Cerebellar cortex (tissue), 1 donor: ENCODE data around the gene GASK1A.
A peak's percentile ranks its signal among the peaks of the same experiment; 100 is the strongest.
"Not testable (repeated sequence)": the region's sequence is repeated elsewhere in the genome, so short reads cannot be mapped to it uniquely, and the experiment has no call there.

Experiments used
- DNase-seq: peaks from one replicate; pipeline ENCODE4 v3.0.0-alpha.2; 2015; ENCODE audit warnings: low spot score

Gene GASK1A

DNA sequence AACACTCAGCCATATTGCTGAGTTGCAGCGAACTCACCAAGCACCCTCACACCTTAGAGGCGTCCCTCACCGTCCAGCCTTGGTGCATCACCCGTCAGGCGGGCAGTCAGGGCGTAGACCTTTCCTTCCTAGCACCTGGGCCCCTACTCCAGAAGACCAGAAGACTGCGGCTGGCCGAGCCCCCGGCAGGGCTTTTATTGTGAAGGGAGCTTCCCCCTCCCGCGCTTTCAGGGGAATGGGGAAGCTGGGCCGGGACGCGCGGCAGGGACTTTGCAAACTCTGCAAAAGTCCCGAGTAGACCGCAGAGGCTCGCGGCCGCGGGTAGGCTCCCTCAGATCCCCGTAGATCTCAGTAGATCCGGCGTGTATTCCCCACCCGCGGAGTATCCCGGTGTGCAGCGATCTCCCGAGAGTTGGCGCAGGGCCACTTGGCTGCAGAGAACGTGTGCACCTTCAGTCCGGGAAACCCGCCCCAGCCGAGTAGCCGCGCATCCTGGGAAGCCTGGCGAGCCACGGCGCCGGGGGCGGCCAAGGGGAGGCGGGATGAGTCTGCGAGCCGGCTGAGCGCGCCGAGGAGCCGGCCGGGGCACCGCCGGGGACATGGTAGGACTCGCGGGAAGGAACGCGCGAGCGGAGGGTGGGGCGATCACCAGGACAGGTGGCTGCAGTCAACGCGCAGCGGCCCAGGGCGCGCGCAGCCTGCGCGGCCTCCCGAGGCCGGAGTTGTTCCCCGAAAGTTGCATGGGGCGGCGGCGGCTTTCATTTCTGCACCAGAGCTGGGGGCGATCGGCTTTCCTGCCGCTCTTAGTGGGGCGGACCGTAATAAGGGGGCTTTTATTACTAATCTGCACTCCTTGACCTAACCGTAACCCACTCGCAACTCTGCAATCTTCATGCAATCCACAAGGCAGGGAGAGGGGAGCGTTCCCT lies at the start of gene GASK1A:
Gene GASK1A, plus strand, starts transcription at position 268 of the 929 bp plus-strand sequence. Its CDS starts 332 bp downstream, at position 600.
- DNase-seq, result no peak

GRCh38 chr3:42934111-42934510 lies 45.0 kb upstream of the GASK1A start:
- no peak for DNase-seq

- DNase-seq, result no peak
Observed at GRCh38 chr3:42934910-42935309, 44.2 kb upstream of the GASK1A start.

GRCh38 chr3:42935472-42935871 lies 43.6 kb upstream of the GASK1A start:
- no peak for DNase-seq

DNA sequence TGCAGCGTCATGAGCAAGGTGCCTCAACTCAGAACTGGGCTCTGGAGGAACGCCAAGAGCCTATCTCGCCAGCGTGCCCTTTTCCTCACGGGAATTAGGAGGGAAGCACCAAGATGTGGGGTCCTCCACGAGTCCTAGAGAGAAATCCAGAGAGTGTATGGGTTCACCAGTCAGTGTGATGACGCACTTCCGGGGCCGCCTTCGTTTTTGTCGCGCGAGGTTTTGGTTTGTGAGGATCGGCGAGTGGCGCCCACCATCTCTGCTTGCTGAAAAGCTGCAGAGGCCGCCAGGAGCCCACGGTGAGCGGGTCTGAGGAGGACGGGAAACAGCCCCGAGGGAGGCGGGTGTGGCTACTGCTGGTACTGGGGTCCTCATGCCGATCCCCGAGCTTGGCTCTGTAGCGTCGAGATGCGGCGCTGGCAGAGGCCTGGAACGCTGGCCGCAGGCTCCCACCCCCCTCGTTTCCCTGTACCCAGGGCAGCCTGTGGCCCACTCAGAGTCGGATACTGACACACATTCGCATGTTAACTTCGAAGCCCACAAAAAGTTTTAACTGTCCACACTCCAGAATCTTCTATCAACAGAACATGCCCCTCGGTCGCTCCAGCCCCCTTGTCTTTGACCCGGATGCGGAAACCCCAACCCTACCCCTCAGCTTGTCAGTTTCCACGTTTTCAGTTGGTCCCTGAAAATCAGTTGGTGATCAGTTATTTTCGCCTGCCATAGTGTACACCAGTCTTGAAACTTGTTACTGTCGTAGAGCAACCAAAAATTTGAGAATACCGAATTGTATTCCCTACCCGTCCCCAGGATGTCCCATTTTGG lies 42.7 kb upstream of the GASK1A start:
- DNase-seq, result peak; percentile 56

GRCh38 chr3:42937334-42937733 lies 41.8 kb upstream of the GASK1A start:
- no peak for DNase-seq

DNA sequence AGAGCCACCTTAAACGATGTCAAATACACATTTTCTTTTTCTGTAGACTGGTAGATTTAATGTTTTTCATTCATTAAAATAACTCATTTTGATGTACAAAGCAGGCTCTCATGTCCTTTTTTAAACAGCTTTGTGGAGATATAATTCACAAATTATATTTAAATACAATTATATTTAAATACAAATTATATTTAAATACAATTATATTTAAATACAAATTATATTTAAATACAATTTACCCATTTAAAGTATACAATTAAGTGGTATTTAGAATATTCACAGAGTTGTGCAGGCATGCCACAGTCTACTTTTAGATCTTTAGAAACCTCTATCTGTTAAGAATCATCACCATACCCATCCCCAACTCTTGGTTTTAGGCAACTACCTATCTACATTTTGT lies 36.4 kb upstream of the GASK1A start:
- no peak for DNase-seq

DNA sequence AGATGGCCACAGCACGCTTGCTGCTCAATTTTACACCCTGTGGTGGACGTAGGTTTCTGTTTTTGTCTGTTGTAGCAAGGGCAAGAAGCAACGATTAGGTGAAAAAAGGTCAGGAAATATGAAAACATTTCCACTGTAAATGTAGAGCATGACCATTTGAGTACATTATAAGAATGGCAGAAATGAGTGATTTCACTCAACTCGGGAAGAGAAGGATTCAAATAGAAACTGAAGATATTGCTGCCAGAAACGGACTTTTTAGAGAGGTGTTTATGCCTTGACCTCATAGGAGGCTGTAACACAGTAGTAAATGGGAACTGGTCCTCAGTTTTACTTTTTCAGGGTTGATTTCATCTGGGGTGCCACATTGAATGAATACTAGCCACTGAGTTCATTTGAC lies 33.1 kb upstream of the GASK1A start:
- no peak for DNase-seq

GRCh38 chr3:42957573-42957972 lies 21.5 kb upstream of the GASK1A start:
- no peak for DNase-seq

- peak; percentile 2 for DNase-seq
Observed at GRCh38 chr3:42960282-42960681, 18.8 kb upstream of the GASK1A start.

- DNase-seq, result peak; percentile 63
Observed at GRCh38 chr3:42960786-42961185, 18.3 kb upstream of the GASK1A start.

DNA sequence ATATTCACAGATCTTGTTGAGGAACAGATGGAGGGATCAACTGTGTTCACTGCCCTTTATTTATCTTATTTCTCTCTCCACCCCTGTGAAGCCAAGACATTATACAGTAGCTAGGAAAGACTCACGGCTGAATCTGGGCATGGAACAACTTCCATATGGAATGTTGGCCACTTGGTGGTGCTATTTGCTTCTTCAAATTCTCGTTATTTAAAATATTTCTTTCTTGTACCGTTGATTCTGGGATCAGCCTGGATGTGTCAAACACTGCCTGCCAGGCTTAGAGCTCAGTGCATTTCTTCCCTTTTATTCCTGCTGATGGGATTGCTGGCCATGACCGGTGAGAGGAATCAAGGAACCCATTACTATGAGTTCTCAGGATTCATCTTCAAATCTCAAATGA lies 17.5 kb upstream of the GASK1A start:
- peak; percentile 93 for DNase-seq

GRCh38 chr3:42963269-42963668 lies 15.8 kb upstream of the GASK1A start:
- no peak for DNase-seq

DNA sequence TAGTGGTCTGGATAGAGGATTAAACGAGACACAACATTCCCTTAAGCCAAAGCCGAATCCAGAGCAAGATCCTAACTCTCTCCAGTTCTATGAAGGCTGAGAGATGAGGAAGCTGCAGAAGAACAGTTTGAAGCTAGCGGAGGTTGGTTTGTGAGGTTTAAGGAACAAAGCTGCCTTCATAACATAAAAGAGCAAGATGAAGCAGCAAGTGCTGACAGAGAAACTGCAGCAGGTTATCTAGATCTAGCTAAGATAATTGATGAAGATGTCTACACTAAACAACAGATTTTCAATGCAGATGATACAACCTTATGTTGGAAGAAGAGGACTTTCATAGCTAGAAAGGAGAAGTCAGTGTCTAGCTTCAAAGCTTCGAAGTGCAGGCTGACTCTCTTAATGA lies 14.8 kb upstream of the GASK1A start:
- no peak for DNase-seq

- no peak for DNase-seq
Observed at GRCh38 chr3:42970557-42970956, 8.6 kb upstream of the GASK1A start.

- DNase-seq, result no peak
Observed at GRCh38 chr3:42970976-42971772, 7.9 kb upstream of the GASK1A start.

- DNase-seq, result not testable (repeated sequence)
Observed at GRCh38 chr3:42974906-42975305, 4.2 kb upstream of the GASK1A start.

DNA sequence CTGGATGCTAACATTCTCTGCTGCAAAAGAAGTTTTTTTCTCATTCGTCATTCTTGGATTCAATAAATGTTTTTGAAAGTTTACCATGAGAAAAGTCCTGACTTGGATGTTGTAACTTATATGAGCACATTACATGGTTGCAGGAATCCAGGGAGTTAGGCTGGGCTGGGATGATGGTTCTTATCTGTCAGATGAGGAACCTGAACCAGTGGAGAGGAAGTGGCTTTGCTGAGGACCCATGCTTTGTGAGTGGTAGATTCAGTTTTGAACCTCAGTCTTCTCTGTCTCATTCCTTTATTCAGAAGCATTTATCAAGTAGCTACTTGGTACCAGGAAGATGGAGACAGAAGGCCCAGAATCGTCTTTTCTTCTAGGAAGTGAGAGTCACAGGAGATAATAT lies 3.7 kb upstream of the GASK1A start:
- DNase-seq, result no peak

DNA sequence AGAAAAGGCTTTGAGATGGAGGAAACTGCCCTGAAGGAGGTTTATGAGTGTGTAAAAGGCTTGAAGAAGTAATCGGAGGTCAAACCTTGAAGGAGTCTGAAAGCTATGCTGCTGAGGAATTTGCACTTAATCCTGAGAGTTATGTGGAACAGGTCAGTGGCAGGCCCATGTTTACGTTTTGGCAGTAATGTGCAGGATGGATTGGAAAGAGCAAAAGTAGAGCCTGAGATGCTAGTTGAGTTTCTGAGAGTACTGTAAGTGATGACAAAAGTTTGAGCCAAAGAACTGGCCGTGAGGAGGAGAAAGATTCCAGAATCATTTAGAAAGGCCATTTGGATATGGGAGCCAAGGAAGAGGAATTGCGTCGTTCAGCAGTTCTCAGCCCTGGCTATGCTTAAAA lies 3.2 kb upstream of the GASK1A start:
- DNase-seq, result no peak

DNA sequence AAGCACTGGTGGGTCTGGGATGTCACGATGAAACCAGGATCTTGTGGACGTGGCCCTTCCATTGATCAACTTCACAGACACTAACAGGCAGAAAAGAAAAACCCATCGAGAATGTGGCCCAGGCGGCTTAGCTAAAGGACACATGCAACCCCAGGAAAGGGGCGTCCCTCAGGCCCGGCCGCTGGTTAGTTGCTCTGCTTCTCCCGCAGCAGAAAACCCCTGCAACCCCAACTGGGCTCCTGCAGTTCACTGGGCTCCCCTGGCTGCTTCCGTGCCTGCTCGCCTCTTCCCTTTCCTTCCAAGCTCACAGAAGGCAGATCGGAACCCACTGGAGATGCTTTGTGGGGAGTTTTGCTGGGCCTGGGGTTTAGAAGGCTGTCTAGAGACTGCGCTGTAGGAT lies 1.1 kb downstream of the GASK1A start:
- no peak for DNase-seq

DNA sequence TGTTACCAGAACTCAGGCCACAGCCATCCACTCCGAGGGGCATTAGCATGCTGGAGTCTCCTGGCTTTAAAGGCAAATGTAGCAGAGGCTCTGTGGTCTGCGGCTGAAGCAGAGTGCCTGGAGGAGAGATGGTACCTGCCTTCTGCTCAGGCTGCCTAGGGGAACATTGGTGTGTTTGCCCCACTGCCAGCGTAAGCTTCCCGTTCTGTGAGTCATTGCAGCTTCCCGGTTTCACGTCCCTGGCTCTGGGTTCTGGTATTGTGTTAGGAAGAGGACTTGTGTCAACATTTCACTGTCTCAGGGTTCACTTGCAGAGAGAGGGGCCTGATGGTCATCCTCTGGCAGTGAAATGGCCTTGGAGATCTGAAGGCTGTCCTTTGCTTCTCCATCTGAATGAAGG lies 1.8 kb downstream of the GASK1A start:
- no peak for DNase-seq
